Effector memory CD4-positive, alpha-beta T cell (primary cell): Measurements from ENCODE around the gene BARHL1.
"Not testable (repeated sequence)": the region's sequence is repeated elsewhere in the genome, so short reads cannot be mapped to it uniquely, and the experiment has no call there.

Experiments
- DNase-seq, 3 donors: peaks; one replicate each; pipeline ENCODE4 v3.0.0-alpha.2; 2020
- H3K27ac ChIP-seq: 2 replicates; pipeline ENCODE4 v1.7.0; 2013; ENCODE audit warnings: mild to moderate bottlenecking, low read length, moderate library complexity; ENCODE audit not compliant: insufficient read depth, poor library complexity, severe bottlenecking
- H3K27me3 ChIP-seq: replicated peaks from 2 replicates; pipeline ENCODE4 v1.7.0; 2013; ENCODE audit warnings: mild to moderate bottlenecking, low read length; ENCODE audit not compliant: insufficient read depth, control insufficient read depth, poor library complexity, severe bottlenecking
- H3K36me3 ChIP-seq: 2 replicates; pipeline ENCODE4 v1.7.0; 2013; ENCODE audit warnings: mild to moderate bottlenecking, low read length, moderate library complexity; ENCODE audit not compliant: control insufficient read depth, insufficient read depth
- H3K4me1 ChIP-seq: 2 replicates; pipeline ENCODE4 v1.7.0; 2013; ENCODE audit warnings: low read length, mild to moderate bottlenecking; ENCODE audit not compliant: control insufficient read depth, insufficient read depth, poor library complexity, severe bottlenecking
- H3K4me3 ChIP-seq: 2 replicates; pipeline ENCODE4 v1.7.0; 2013; ENCODE audit warnings: low read length, low read depth, mild to moderate bottlenecking; ENCODE audit not compliant: insufficient read depth, poor library complexity, severe bottlenecking
- H3K9me3 ChIP-seq: 2 replicates; pipeline ENCODE4 v1.7.0; 2013; ENCODE audit warnings: mild to moderate bottlenecking, low read length, moderate library complexity; ENCODE audit not compliant: control insufficient read depth

The BARHL1 gene

GRCh38 chr9:132555528-132555927 lies 26.9 kb upstream of the BARHL1 start:
- no peaks in the 10 kb centered on the region for H3K4me1 ChIP-seq
- no peaks in the 10 kb centered on the region for H3K36me3 ChIP-seq
- H3K9me3 ChIP-seq = no peaks in the 10 kb centered on the region
- H3K27me3 ChIP-seq = no peaks in the 10 kb centered on the region
- no peak for DNase-seq
- H3K4me3 ChIP-seq = no peak overlapping the region
- no peak overlapping the region for H3K27ac ChIP-seq

- Histone ChIP-seq H3K4me3 (no peak overlapping the region), H3K4me1 (no peaks in the 10 kb centered on the region), H3K27ac (no peak overlapping the region), H3K36me3 (no peaks in the 10 kb centered on the region), H3K27me3 (no peaks in the 10 kb centered on the region), H3K9me3 (no peaks in the 10 kb centered on the region)
- DNase-seq = no peak
Measured at GRCh38 chr9:132556235-132556634, 26.2 kb upstream of the BARHL1 start.

GRCh38 chr9:132556714-132557113 lies 25.7 kb upstream of the BARHL1 start:
- H3K4me1 ChIP-seq = no peaks in the 10 kb centered on the region
- H3K4me3 ChIP-seq = no peak overlapping the region
- no peaks in the 10 kb centered on the region for H3K9me3 ChIP-seq
- no peak overlapping the region for H3K27ac ChIP-seq
- H3K27me3 ChIP-seq = no peaks in the 10 kb centered on the region
- H3K36me3 ChIP-seq = no peaks in the 10 kb centered on the region
- DNase-seq = no peak

GRCh38 chr9:132557159-132557558 lies 25.2 kb upstream of the BARHL1 start:
- no peaks in the 10 kb centered on the region for H3K27me3 ChIP-seq
- H3K27ac ChIP-seq = no peak overlapping the region

GRCh38 chr9:132559711-132560110 lies 22.7 kb upstream of the BARHL1 start:
- no peak for DNase-seq
- H3K36me3 ChIP-seq = no peaks in the 10 kb centered on the region

More at GRCh38 chr9:132557159-132557558, 25.2 kb upstream of the BARHL1 start:
- no peaks in the 10 kb centered on the region for H3K4me1 ChIP-seq
- H3K4me3 ChIP-seq = no peak overlapping the region
- H3K36me3 ChIP-seq = no peaks in the 10 kb centered on the region
- H3K9me3 ChIP-seq = no peaks in the 10 kb centered on the region
- DNase-seq = no peak

GRCh38 chr9:132560616-132561202 lies 21.7 kb upstream of the BARHL1 start:
- no peak overlapping the region for H3K4me3 ChIP-seq
- no peaks in the 10 kb centered on the region for H3K27me3 ChIP-seq
- no peaks in the 10 kb centered on the region for H3K9me3 ChIP-seq
- no peak for DNase-seq
- H3K4me1 ChIP-seq = no peaks in the 10 kb centered on the region
- H3K27ac ChIP-seq = no peak overlapping the region
- H3K36me3 ChIP-seq = no peaks in the 10 kb centered on the region

More at GRCh38 chr9:132559711-132560110, 22.7 kb upstream of the BARHL1 start:
- Histone ChIP-seq H3K4me3 (no peak overlapping the region), H3K4me1 (no peaks in the 10 kb centered on the region), H3K27me3 (no peaks in the 10 kb centered on the region), H3K27ac (no peak overlapping the region), H3K9me3 (no peaks in the 10 kb centered on the region)

- Histone ChIP-seq H3K4me3 (no peak overlapping the region), H3K4me1 (no peaks in the 10 kb centered on the region), H3K27ac (no peak overlapping the region), H3K9me3 (no peaks in the 10 kb centered on the region), H3K27me3 (no peaks in the 10 kb centered on the region), H3K36me3 (no peaks in the 10 kb centered on the region)
- no peak for DNase-seq
Measured at GRCh38 chr9:132562306-132562573, 20.2 kb upstream of the BARHL1 start.

- no peak overlapping the region for H3K27ac ChIP-seq
- no peaks in the 10 kb centered on the region for H3K27me3 ChIP-seq
- H3K4me3 ChIP-seq = no peak overlapping the region
- no peaks in the 10 kb centered on the region for H3K36me3 ChIP-seq
- H3K9me3 ChIP-seq = no peaks in the 10 kb centered on the region
- DNase-seq = no peak
- no peaks in the 10 kb centered on the region for H3K4me1 ChIP-seq
Measured at GRCh38 chr9:132564526-132564925, 17.9 kb upstream of the BARHL1 start.

- not testable (repeated sequence) for H3K9me3 ChIP-seq, H3K36me3 ChIP-seq, DNase-seq, H3K27ac ChIP-seq, H3K4me3 ChIP-seq, H3K27me3 ChIP-seq, H3K4me1 ChIP-seq
Measured at GRCh38 chr9:132568787-132569186, 13.6 kb upstream of the BARHL1 start.

- Histone ChIP-seq H3K27ac (no peak overlapping the region), H3K4me3 (no peak overlapping the region), H3K4me1 (no peaks in the 10 kb centered on the region), H3K36me3 (no peaks in the 10 kb centered on the region), H3K9me3 (no peaks in the 10 kb centered on the region), H3K27me3 (peaks cover 12% of the 10 kb centered on the region)
- no peak for DNase-seq
Measured at GRCh38 chr9:132571806-132572600, 10.4 kb upstream of the BARHL1 start.
